ENCODE results near the gene PCDH10.

DNA sequence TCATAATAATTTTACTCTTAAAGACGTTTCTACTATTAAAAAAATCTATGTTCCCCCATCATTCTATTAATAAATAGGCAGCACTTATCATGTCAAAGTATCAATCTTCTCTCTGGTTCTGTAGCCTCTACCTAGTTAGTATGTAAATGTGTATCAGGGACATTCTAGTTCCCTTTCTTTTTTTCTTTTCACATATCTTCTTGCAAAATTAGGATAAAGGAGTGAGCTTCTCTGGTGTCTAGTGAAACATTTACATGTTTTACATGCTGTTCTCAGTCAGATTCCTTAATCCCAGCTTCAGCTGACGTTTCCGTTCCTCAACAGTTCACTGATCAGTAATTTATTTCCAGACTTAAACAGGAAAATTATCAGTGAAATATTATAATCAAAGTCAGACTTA is 11.8 kb downstream of the PCDH10 start:
- TF ChIP-seq, protein P1, sequence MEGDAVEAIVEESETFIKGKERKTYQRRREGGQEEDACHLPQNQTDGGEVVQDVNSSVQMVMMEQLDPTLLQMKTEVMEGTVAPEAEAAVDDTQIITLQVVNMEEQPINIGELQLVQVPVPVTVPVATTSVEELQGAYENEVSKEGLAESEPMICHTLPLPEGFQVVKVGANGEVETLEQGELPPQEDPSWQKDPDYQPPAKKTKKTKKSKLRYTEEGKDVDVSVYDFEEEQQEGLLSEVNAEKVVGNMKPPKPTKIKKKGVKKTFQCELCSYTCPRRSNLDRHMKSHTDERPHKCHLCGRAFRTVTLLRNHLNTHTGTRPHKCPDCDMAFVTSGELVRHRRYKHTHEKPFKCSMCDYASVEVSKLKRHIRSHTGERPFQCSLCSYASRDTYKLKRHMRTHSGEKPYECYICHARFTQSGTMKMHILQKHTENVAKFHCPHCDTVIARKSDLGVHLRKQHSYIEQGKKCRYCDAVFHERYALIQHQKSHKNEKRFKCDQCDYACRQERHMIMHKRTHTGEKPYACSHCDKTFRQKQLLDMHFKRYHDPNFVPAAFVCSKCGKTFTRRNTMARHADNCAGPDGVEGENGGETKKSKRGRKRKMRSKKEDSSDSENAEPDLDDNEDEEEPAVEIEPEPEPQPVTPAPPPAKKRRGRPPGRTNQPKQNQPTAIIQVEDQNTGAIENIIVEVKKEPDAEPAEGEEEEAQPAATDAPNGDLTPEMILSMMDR (IDR thresholded peaks at IDR 0.05): no peak
- no peak for TF ChIP-seq POLR2A (IDR thresholded peaks at IDR 0.05)

Measured in right lobe of liver (tissue), 4 donors.